ENCODE measurements around the gene GPR137. TPM values are rescaled to one million over a fixed set of nuclear protein-coding genes. Genes with fewer than 3 reads are reported as not detected.
A peak's percentile ranks its signal among the peaks of the same experiment; 100 is the strongest.

GPR137 gene
- total RNA-seq, 1 donor from 2014 or later, result 55.9 TPM

DNA sequence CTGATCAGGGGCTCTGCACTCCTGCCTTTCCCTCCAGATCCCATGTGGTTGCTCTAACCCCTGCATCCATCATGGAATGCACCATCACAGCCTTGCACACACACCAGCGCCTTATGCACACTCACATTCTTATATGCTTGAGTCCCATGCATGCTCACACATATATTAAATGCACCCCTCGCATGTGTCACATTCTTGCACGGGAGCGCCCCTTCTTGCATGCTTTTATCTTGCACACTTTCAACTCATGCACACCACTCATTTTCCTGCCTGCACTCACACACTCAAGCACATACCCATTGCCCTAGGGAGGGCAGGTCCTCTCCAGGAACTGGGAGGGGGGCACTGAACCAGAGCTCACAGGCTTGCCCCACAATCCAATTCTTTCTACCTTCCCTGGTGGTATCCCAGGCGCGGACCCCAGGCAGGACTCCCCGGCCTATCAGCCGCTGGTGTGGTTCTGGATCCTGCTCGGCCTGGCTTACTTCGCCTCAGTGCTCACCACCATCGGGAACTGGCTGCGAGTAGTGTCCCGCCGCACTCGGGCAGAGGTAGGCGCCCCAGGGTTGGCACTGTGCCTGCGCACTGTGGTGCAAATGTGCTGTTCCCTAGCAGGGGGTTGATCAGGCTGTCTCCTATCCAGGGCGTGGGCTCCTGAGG lies 12.2 kb downstream of the GPR137 start:
- no peak overlapping the region for H3K27ac Mint-ChIP-seq (ENCODE audit: unreplicated experiment)
- H3K9me3 Mint-ChIP-seq, result no peaks in the 10 kb centered on the region
- peak overlapping the region; percentile 56 for H3K4me3 Mint-ChIP-seq
- no peak for DNase-seq (ENCODE audit: low read depth, low spot score)
- peaks cover 21% of the 10 kb centered on the region for H3K4me1 Mint-ChIP-seq
- H3K36me3 Mint-ChIP-seq (ENCODE audit: low read depth), result no peaks in the 10 kb centered on the region
- TF ChIP-seq, protein P1, sequence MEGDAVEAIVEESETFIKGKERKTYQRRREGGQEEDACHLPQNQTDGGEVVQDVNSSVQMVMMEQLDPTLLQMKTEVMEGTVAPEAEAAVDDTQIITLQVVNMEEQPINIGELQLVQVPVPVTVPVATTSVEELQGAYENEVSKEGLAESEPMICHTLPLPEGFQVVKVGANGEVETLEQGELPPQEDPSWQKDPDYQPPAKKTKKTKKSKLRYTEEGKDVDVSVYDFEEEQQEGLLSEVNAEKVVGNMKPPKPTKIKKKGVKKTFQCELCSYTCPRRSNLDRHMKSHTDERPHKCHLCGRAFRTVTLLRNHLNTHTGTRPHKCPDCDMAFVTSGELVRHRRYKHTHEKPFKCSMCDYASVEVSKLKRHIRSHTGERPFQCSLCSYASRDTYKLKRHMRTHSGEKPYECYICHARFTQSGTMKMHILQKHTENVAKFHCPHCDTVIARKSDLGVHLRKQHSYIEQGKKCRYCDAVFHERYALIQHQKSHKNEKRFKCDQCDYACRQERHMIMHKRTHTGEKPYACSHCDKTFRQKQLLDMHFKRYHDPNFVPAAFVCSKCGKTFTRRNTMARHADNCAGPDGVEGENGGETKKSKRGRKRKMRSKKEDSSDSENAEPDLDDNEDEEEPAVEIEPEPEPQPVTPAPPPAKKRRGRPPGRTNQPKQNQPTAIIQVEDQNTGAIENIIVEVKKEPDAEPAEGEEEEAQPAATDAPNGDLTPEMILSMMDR (conservative IDR thresholded peaks at IDR 0.05), result no peak
- H3K27me3 Mint-ChIP-seq (ENCODE audit: low read depth), result peaks cover 97% of the 10 kb centered on the region

DNA sequence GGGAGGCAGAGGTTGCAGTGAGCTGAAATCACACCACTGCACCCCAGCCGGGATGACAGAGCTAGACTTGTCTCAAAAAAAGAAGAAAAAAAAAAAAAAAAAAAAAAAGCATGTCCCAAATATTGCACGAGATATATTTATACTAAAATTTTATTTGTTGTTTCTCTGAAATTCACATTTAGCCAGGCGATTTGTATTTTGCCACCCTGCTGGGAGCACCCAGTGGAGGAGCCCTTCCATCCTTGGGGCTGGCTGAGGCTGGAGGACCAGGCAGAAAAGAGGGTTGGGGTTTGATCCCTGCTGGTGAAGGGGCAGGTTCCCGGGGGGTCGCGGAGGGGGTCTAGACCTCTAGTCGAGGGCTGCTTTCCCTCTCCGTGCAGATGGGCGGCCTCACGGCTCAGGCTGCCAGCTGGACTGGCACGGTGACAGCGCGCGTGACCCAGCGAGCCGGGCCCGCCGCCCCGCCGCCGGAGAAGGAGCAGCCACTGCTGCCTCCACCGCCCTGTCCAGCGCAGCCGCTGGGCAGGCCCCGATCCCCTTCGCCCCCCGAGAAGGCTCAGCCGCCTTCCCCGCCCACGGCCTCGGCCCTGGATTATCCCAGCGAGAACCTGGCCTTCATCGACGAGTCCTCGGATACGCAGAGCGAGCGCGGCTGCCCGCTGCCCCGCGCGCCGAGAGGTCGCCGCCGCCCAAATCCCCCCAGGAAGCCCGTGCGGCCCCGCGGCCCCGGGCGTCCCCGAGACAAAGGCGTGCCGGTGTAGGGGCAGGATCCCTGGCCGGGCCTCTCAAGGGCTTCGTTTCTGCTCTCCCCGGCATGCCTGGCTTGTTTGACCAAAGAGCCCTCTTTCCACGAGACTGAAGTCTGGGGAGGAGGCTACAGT lies 13.6 kb downstream of the GPR137 start:
- Mint-ChIP-seq H3K36me3 (ENCODE audit: low read depth) (no peaks in the 10 kb centered on the region), H3K4me3 (peak overlapping the region; percentile 73), H3K27ac (ENCODE audit: unreplicated experiment) (no peak overlapping the region), H3K4me1 (peaks cover 24% of the 10 kb centered on the region), H3K27me3 (ENCODE audit: low read depth) (peaks cover 91% of the 10 kb centered on the region), H3K9me3 (no peaks in the 10 kb centered on the region)
- no peak for DNase-seq (ENCODE audit: low read depth, low spot score)
- TF ChIP-seq, protein P1 (conservative IDR thresholded peaks at IDR 0.05), result no peak

DNA sequence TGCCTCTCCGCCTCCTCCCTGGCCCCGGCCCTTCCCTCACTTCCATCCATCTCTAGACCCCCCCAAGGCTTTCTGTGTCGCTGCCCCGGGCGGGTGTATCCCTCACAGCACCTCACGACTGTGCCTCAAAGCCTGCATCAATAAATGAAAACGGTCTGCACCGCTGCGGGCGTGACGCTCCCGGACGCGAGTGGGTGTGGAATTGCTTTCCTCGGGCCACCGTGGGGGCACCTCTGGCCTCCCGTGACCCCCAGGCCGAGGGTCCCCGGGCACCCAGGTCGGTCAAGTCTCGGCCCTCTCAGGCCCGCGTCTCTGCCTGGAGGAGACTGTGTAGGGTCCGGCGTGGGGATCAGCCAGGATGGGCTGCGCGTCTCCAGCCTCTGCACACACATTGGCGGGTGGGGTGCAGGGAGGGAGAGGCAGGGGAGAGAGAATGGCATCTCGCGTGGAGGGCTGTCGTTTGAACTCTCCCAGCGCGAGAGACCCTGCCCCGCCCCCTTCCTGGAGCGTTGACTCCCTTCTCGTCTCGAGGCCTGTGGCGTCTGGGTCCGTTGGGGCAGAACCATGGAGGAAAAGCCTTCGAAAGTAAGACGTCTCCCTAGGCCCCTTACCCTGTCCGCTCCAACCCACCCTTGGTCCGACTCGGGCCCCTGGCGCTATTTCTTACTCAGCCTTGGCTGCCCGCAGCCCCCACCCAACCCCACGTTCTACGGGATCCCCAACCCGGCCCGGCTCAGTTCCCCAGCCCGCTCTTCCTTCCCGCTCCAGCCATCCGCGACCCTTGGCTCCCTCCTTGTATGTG lies 14.4 kb downstream of the GPR137 start, which contains the start of gene CATSPERZ:
TSS of gene CATSPERZ (plus strand) at position 512 of the 802 bp plus-strand sequence. CDS start at position 565, 53 bp downstream.
- Mint-ChIP-seq H3K4me3 (peak within 1 kb of the TSS; percentile 81), H3K9me3 (no peaks in the 10 kb centered on the region), H3K36me3 (ENCODE audit: low read depth) (no peaks in the 10 kb centered on the region), H3K27me3 (ENCODE audit: low read depth) (peaks cover 88% of the 10 kb centered on the region), H3K4me1 (peaks cover 23% of the 10 kb centered on the region), H3K27ac (ENCODE audit: unreplicated experiment) (no peak within 1 kb of the TSS)
- TF ChIP-seq, protein P1 (conservative IDR thresholded peaks at IDR 0.05), result no peak
- no peak for DNase-seq (ENCODE audit: low read depth, low spot score)

DNA sequence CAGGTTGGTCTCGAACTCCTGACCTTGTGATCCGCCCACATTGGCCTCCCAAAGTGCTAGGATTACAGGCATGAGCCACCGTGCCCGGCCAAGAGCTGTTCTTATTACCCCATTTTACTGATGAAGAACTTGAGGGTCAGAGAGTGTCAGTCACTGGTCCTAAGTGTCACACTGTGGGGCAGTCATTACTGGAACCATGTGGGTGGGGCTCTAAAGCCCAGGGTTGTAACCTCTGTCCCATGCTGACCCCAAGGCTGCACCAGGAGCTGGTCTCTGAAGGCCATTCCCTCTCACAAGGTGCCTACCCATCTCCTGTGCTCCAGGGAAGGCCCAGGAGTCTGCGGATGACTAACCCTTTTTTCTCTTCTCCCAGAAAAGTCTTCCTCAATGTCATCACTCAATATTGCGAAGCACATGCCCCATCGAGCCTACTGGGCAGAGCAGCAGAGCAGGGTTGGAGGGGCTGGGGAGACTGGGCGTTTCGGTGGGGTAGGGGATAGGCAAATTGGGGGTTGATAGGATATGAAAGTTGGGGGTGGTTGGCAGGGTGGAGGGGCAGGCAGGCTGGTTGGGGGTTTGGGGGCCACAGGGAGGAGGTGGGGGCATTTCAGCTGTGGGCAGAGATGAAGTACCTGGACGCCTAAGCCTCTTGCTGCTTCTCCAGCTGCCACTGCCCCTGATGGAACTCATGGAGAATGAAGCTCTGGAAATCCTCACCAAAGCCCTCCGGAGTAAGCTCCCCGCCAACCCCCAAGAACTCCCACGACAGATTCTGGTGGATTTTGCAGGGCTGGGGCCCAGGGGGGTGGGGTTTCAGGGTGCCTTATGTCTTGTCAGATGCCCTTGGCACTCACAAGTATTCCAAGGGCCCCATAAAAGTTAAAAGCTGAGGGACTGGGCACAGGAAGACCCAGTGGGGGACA lies 17.7 kb downstream of the GPR137 start:
- Mint-ChIP-seq H3K4me3 (no peak overlapping the region), H3K4me1 (peaks cover 29% of the 10 kb centered on the region), H3K27ac (ENCODE audit: unreplicated experiment) (no peak overlapping the region), H3K9me3 (no peaks in the 10 kb centered on the region), H3K27me3 (ENCODE audit: low read depth) (peaks cover 56% of the 10 kb centered on the region), H3K36me3 (ENCODE audit: low read depth) (no peaks in the 10 kb centered on the region)
- TF ChIP-seq, protein P1 (conservative IDR thresholded peaks at IDR 0.05), result no peak
- no peak for DNase-seq (ENCODE audit: low read depth, low spot score)

All from neural crest cell (in vitro differentiated cells).